ENCODE data around the gene CDYL2.
A peak's percentile ranks its signal among the peaks of the same experiment; 100 is the strongest.

CDYL2 gene

DNA sequence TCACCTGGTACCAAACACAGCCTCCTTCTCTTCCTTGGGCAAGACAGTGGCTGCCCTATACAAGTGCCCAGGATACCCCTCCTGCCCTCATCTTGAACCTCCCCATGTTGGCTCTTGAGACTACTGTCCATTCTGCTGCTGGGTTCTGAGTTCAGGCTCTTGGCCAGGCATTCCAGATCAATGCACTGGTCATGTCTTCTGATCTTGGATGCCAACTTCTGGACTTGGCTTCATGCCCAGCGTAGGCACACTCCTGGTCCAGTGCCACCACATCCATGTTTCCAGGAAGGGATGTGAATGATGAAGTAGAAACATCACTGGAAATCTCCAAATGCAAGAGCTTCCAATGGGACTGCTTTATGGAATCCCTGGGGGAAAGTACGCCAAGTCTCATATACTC is 212.1 kb downstream of the CDYL2 start:
- DNase-seq (ENCODE audit: low spot score), result no peak

DNA sequence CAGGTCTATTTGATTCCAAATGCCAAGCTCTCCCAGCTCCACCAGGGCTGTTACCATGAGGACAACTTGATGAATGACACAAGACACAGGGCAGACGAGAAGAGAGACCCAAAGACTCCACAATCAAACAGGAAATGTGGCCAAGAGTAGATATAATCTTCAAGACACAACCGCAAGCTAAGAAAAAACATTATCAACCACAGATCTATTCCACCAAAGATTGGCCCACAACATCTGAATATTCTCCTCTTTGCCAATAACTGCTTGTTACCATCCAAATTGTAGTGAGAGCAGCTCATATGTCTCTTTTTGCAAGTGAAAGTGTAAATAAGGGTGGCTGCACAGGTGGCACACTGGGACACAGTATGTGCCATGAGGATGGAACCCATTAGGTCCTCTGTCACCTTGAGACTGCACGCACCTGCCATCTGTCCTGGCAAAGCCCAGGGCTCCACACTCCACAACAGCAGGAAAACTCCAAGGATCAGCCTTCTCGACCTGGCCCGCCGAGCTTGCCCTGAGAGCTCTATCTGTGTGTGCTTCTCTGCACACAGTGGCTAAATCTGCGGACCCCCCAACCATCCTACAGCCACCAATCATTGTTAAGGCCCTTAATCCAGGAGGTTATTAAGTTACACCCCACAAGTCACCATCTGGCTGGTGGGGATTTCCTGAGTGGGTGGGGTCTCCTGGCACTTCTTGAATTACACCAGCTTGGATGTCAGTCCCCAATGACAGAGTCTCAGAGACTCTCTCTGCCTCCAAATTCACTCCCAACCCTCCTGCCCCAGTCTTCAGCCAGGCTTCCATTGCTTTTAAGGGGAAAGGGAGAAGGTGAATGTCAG is 213.1 kb downstream of the CDYL2 start:
- DNase-seq (ENCODE audit: low spot score), result no peak

GRCh38 chr16:80587071-80587470 is 217.3 kb downstream of the CDYL2 start:
- no peak for DNase-seq (ENCODE audit: low spot score)

DNA sequence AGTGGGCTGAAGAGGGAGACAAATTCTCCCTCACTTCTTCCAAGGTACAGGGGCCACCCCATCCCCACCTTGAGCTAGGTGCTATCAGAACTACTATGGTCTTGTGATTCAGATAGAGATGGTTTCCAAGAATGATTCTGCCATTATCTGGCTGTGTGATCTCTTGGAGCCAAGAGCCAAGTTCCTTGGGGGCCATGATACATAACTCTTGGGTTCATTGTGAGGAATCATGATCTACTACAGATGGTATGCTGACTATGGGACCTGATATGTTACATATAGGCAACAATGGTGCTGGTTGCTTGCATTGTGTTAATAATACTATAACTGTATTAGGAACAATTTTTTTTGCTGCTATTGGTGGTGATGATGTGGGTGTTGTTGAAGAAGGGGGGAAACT is 217.9 kb downstream of the CDYL2 start:
- DNase-seq (ENCODE audit: low spot score), result no peak

DNA sequence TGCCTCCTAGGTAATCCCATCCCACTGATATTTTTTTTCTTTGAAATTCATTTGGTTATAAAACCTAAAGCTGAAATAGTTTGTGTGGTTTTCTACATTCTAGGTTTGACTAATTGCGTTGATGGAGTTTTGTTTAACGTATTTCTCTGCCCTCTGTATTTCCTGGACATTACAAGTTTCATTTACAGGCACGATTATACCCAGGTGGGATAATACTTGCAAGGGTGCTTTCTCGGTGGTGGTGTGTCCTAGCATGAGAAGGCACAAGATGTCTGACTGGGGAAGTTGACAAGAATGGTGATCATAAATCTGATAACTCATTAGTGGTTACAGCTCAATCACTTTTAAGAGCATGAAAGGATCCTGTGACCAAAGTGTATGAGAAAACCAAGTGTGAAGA is 218.6 kb downstream of the CDYL2 start:
- no peak for DNase-seq (ENCODE audit: low spot score)

DNA sequence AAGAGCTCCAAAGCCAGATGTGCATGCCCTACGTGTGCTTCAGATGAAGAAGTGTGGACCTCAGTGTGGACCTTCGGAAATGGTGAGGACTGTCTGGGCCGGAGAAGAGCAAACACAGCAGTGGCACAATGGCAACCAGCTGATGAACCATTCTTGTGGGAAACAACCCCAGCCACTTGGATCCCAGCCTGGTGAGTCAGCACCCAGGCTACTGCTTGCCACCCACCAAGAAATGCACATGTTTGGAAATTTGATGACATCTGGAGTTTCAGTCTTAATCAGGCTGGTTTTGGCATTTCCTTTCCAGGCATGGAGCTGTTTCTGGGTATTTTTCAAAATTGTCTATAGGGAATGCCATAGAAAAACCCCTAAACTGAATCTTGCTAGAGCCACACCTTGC is 220.9 kb downstream of the CDYL2 start:
- no peak for DNase-seq (ENCODE audit: low spot score)

DNA sequence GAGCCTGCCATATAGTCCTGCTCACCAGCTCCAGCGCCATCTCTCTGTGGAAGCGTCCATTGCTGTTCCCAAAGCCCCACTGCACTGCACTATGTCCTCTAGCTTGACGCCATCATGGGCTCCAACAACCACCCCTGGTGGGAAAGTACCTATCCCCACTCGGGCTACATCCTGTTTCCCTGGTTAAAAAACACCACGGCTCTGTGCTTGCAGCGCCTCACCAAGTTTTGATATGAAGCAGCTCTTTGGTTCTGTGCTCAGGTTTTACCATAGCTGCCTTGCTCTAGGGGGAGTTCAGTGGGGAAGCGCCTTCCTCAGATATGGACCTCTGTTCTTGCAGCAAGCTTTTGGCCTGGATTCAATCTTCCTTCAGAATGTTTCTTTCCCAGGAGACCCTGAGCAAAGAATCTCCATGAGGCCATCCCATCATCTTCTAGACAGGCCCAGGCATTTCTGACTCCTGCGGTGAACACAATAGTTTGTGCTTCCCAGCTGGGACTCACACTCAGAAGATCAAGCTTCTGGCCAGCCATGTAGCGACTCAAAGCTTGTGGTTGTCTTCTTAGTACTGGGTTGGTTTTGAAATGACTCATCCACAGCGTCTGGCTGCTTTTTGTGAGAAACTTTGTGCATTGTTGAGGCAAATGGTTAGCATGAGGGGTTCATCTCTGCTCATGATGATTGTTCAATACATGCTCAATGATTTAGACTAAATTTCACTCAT is 224.1 kb downstream of the CDYL2 start:
- no peak for DNase-seq (ENCODE audit: low spot score)

DNA sequence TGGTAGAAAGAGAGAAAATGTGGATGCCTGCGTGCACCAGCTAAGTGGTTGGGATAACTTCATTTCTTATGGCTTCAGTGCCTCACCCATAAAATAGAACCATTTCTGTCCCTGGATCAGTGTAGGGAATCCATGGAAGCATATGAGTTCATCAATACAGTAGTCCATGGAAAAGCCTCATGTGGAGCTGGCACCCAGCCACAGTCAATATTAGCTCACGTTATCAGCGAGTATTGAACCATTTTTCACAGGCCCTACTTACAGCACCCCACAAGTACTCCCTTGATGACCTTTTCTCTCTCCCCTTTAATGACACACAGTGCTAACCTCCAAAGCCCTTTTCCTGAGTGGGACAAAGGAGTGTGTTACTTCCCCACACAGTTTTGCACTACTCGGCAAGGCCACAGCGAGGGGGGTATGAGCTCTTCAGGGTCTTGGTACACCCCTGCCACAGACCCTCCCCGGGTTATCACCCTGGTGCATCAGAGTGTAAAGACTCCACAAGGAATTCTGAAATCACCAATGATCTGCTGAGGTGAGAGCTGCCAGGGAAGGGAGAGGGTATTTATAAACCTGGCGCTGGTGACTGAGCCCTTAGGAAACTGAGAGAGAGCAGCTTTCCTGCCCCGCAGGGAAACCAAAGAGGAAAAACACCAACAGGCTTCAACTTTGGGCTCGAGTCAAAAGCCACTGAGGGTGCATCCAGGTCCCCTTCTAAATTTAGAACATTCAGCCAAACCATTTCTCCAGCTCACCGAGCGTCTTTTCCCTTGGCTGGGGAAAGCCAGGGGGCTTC is 226.7 kb downstream of the CDYL2 start:
- DNase-seq (ENCODE audit: low spot score), result no peak

- DNase-seq (ENCODE audit: low spot score), result no peak
These were observed 228.0 kb downstream of the CDYL2 start for GRCh38 chr16:80576343-80576912.

DNA sequence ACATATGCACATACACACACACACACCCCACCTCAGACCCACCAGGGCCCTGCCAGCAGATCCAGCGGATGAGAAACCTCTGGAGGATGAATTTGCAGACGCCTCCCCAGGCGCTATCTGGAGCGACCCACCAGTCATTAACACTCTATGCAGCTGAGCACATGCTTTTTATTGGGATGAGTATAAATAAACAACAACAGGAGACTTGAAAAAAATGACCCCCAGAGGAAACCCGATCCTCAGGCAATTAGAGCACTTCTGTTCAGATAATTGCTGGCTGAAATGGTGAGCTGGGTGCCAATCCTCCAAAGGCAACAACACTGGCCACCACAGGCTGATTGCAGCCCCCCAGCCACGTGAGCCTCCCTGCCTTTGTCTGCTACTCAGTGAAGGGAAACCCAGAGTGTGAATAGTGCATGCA is 230.7 kb downstream of the CDYL2 start:
- DNase-seq (ENCODE audit: low spot score), result no peak

GRCh38 chr16:80570106-80570478 is 234.3 kb downstream of the CDYL2 start:
- DNase-seq (ENCODE audit: low spot score), result no peak

DNA sequence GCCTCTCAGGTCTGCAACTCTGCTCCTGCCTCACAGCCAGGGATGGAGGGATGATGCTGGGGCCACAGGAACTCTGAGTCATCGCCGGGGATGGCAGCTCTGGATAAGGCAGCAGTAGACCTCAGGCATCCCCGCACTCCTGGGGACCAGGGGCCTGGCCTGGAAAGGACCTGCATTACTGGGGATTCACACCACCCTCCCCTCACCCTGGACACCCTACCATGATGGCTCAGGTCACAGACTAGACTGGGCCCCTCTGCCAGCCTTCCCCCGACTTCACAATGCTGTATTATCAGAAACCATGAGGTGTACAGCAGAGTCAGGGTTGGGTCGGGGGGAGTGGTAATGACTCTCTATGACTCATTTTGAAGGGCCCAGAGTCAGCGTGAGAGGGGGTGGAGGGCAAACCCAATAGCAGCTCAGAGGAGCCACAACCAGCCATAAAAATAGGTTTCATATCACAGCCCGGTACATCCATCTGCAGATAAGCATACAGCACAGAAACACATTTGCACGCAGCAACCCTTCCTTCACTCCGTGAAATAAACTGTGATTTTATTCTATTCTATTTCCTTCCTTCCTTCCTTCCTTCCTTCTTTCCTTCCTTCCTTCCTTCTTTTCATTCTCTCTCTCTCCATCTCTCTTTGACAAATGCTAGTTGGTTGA is 234.8 kb downstream of the CDYL2 start:
- DNase-seq (ENCODE audit: low spot score), result peak; percentile 13

DNA sequence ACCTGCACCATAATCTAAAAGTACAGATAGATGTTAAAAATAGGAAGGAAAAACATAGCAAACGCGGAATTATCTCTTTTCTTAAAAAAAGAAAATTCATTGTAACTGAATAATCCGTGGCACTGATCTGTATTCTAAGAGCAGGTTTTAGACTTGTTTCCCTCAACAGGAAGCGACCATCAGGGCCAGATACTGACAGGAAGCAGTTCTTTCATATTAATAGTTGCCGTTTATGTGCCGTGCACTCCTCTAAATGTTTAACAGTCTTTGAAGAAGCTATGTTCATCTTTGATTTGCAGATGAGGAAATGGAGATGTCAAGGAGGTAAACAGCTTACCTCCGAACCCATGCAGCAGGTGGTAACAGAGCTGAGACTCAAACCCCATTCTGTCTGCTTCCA is 240.0 kb downstream of the CDYL2 start:
- DNase-seq (ENCODE audit: low spot score), result no peak

GRCh38 chr16:80563066-80563465 is 241.3 kb downstream of the CDYL2 start:
- DNase-seq (ENCODE audit: low spot score), result no peak

GRCh38 chr16:80559369-80559768 is 245.0 kb downstream of the CDYL2 start:
- DNase-seq (ENCODE audit: low spot score), result no peak

DNA sequence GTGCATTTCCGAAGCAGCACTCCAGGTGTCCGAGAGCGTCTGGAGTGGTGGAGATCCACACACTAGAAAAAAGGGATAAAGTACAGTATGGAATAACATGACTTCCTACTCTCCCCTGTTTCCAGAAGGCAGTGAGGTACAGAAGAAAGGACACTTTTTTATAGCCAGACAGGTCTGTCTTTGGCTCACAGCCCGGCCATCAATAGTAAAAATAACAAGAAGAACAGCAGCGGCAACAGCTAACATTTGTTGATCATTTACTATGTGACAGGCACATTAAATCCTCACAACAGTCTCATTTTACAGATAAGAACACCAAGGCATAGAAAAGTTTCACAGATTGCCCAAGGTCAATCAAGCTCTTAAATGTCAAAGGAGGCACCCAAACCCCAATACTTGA is 247.4 kb downstream of the CDYL2 start:
- no peak for DNase-seq (ENCODE audit: low spot score)

DNA sequence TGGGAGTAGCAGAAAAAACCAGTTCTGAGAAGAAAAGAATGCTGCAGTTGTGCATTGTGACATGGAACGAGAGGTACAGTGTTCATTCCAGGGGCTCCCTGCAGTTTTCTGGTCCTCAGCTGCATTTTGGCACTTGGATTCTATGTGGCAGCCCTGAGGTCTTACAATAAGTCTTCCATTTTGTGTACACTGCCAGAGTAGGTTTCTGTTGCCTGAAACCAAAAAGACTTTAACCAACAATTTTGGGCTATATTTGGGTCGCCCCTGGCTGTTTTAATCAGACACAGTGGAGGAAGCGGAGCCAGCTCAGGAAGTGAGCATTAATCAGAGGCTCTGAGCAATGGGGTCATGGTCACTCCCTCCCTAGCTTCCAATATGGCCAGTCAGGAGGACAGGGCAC is 247.9 kb downstream of the CDYL2 start:
- DNase-seq (ENCODE audit: low spot score), result no peak

DNA sequence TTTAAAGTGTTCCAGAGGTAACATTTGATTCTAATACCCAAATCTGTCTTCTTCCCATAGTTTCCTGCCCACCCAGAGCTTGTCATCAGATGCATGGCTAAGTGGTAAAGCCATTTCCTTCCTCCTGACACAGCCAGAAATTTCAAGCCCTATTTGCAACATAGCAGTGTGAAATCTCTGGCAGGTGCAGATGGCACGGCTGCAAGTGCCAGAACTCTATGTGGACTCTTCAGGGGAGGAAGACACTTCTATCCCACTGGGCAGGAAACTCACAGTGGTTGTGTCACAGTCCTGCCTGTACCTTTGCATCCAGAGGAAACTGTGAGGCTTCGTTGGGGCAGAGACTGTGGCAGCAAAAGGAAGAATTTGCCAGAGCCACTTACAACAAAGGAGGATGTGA is 250.4 kb downstream of the CDYL2 start:
- no peak for DNase-seq (ENCODE audit: low spot score)

DNA sequence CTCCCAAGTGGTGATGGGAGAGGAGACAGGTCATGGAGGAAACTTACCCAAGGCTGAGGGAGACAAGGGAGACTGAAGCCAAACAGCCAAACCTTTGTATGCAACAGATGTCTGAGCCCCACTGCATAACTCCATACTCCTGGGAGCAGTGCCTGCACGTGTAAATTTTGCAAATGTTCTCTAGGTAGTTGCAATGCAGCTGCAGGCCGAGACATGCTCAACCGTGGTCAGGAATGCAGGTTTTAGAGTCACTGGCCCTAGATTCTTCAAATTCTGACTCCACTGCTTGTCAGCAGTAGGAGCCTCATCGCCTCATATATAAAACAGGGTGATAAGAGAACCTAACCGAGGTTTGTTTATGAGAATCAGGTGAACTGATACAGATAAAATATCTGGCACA is 252.1 kb downstream of the CDYL2 start:
- no peak for DNase-seq (ENCODE audit: low spot score)
